K562 (cell line): ENCODE measurements around the gene SMAP2. TPM values are rescaled to one million over a fixed set of nuclear protein-coding genes. Genes with fewer than 3 reads are reported as not detected.

Experiments
- ARID2 ChIP-seq: fragments of 450-650 bp; IDR thresholded peaks from 2 replicates; pipeline ENCODE4 v1.6.1; 2017; ENCODE audit warnings: antibody characterized with exemption, mild to moderate bottlenecking
- BCOR ChIP-seq: fragments of 450-650 bp; IDR thresholded peaks from 2 replicates; pipeline ENCODE4 v1.6.1; 2016
- CEBPB ChIP-seq: fragments of 450-650 bp; IDR thresholded peaks from 2 replicates; pipeline ENCODE4 v1.6.1; 2016; ENCODE audit warnings: missing genetic modification characterization, missing compliant biosample characterization
- DACH1 ChIP-seq: fragments of 450-650 bp; IDR thresholded peaks from 2 replicates; pipeline ENCODE4 v1.6.1; 2018; ENCODE audit not compliant: partially characterized antibody
- DDX20 ChIP-seq: fragments of 450-650 bp; IDR thresholded peaks from 2 replicates; pipeline ENCODE4 v1.6.1; 2016; ENCODE audit warnings: missing genetic modification characterization, low read depth, mild to moderate bottlenecking, missing compliant biosample characterization, moderate library complexity
- DNMT1 ChIP-seq: fragments of 450-650 bp; IDR thresholded peaks from 2 replicates; pipeline ENCODE4 v1.6.1; 2016; ENCODE audit warnings: antibody characterized with exemption, mild to moderate bottlenecking
- ETS2 ChIP-seq: IDR thresholded peaks from 2 replicates; pipeline ENCODE4 v1.6.1; 2016; ENCODE audit warnings: borderline replicate concordance, missing genetic modification characterization, mild to moderate bottlenecking, moderate library complexity, missing compliant biosample characterization; ENCODE audit not compliant: poor library complexity, severe bottlenecking
- GABPB2 ChIP-seq: fragments of 250-450 bp; sonication (Bioruptor Pico); conservative IDR thresholded peaks from 2 replicates; pipeline ENCODE4 v1.5.1; 2021; ENCODE audit warnings: mild to moderate bottlenecking
- HLTF ChIP-seq: fragments of 450-650 bp; IDR thresholded peaks from 2 replicates; pipeline ENCODE4 v1.6.1; 2016
- KDM1A ChIP-seq, 2 experiments: fragments of 450-650 bp; IDR thresholded peaks; 2 replicates each; pipeline ENCODE4 v1.6.1; 2016; ENCODE audit warnings: mild to moderate bottlenecking in 2 of 2
- NR4A1 ChIP-seq, 2 experiments: fragments of 250-450 bp in 1 of 2; fragments of 450-650 bp in 1 of 2; sonication (Bioruptor Pico) in 1 of 2; IDR thresholded peaks; 2 replicates each; pipeline versions ENCODE4 v1.4.0 to v1.6.1; 2016 to 2020; ENCODE audit warnings: mild to moderate bottlenecking in 2 of 2, missing compliant biosample characterization in 1 of 2, missing genetic modification characterization in 1 of 2, moderate library complexity in 1 of 2
- RAD21 ChIP-seq, 2 experiments: fragments of 250-450 bp in 1 of 2; fragments of 450-650 bp in 1 of 2; sonication (Bioruptor Pico) in 1 of 2; formaldehyde crosslinking in 1 of 2; IDR thresholded peaks in 1 of 2; conservative IDR thresholded peaks in 1 of 2; 2 replicates each; pipeline versions ENCODE4 v1.4.0 to v1.8.0; 2020 to 2022; ENCODE audit warnings: mild to moderate bottlenecking in 2 of 2, moderate library complexity in 1 of 2
- TSC22D4 ChIP-seq: fragments of 450-650 bp; IDR thresholded peaks from 2 replicates; pipeline ENCODE4 v1.6.1; 2016; ENCODE audit warnings: missing genetic modification characterization, missing biosample characterization, control low read depth
- ZNF24 ChIP-seq: fragments of 450-650 bp; IDR thresholded peaks from 2 replicates; pipeline ENCODE4 v1.6.1; 2016
- ZNF717 ChIP-seq: fragments of 250-450 bp; sonication (Bioruptor Pico); IDR thresholded peaks from 2 replicates; pipeline ENCODE4 v1.5.0; 2021
- polyA plus RNA-seq, 8 experiments: library from polyadenylated mRNA; depleted of rRNA in 4 of 8; stranded (reverse) in 5 of 8; unstranded in 3 of 8; fragments of >200 nt; fragmentation: Nextera tagmentation in 2 of 8; fragmentation: Illumina TruSeq in 1 of 8; extraction: Ambion mirVana in 2 of 8; extraction: Trizol in 1 of 8; gene quantifications; 2 replicates each; pipeline versions ENCODE4 v1.2.1 to v1.2.3, GENCODE V29; 2011 to 2014; ENCODE audit warnings: inconsistent platforms in 1 of 8, missing spikeins in 1 of 8
- total RNA-seq, 7 experiments: library from RNA; depleted of rRNA in 6 of 7; stranded (reverse); fragments of >200 nt in 6 of 7; fragmentation: Illumina TruSeq in 2 of 7; extraction: Trizol in 2 of 7; gene quantifications; 2 replicates each; pipeline versions ENCODE4 v1.2.1 to v1.2.3, GENCODE V29; 2011 to 2021; ENCODE audit warnings: low replicate concordance in 1 of 7
- TF ChIP-seq, protein P1 (sequence below): fragments of 200-800 bp; sonication (Bioruptor generic); IDR thresholded peaks from 2 replicates; pipeline ENCODE4 v1.6.1; 2016; ENCODE audit warnings: missing genetic modification characterization, missing compliant biosample characterization
- TF ChIP-seq, protein P2 (sequence below), 2 experiments: fragments of 200-800 bp in 1 of 2; sonication (Bioruptor generic) in 1 of 2; sonication (generic) in 1 of 2; formaldehyde crosslinking in 1 of 2; IDR thresholded peaks in 1 of 2; conservative IDR thresholded peaks in 1 of 2; 2 replicates each; pipeline versions ENCODE4 v1.5.0 to v1.6.1; 2016 to 2020; ENCODE audit warnings: missing compliant biosample characterization in 1 of 2, missing genetic modification characterization in 1 of 2, missing genetic modification reagents in 1 of 2
- TF ChIP-seq, protein P3 (sequence below): sonication (generic); formaldehyde crosslinking; IDR thresholded peaks from 2 replicates; pipeline ENCODE4 v1.8.1; 2023; ENCODE audit warnings: mild to moderate bottlenecking, missing genetic modification reagents

The SMAP2 gene
- total and polyA plus RNA-seq, 9 of the 15 experiments (the other 6 are each of a cell fraction or from before 2014, with no cell fraction given) = 38.7 to 212 (median 94.1) TPM

DNA sequence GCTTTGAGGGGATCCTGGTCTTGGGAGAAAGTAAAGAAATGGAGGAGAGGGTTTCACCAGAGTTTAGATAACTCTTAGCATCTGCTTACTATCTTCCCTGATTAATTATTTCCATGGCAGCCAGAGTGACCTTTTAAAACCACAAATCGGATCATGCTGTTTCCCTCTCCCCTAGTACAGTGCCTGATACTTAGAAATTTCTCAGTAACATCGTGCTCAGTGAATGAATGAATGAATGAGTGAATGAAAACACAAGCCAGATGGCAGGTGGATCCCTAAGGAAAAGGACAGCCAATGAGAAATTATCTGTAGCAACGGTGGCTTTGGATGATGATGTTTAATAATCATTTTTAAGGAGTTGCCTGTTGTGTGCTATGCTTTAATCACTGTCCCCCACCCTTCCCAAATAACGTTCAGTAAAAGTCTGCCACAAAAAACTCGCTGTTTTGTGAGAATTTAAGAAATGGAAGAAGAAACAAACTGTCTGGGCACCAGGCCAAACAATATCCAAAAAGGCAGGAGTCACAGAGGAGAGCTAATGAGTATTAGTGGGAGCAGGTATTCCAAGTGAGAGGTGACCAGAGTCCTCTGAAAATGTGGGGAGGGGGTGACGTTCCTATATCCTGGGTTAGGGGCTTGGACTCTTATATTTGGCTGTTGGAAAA, 737 bp upstream of the SMAP2 start (continued):
- TF ChIP-seq, protein P1, sequence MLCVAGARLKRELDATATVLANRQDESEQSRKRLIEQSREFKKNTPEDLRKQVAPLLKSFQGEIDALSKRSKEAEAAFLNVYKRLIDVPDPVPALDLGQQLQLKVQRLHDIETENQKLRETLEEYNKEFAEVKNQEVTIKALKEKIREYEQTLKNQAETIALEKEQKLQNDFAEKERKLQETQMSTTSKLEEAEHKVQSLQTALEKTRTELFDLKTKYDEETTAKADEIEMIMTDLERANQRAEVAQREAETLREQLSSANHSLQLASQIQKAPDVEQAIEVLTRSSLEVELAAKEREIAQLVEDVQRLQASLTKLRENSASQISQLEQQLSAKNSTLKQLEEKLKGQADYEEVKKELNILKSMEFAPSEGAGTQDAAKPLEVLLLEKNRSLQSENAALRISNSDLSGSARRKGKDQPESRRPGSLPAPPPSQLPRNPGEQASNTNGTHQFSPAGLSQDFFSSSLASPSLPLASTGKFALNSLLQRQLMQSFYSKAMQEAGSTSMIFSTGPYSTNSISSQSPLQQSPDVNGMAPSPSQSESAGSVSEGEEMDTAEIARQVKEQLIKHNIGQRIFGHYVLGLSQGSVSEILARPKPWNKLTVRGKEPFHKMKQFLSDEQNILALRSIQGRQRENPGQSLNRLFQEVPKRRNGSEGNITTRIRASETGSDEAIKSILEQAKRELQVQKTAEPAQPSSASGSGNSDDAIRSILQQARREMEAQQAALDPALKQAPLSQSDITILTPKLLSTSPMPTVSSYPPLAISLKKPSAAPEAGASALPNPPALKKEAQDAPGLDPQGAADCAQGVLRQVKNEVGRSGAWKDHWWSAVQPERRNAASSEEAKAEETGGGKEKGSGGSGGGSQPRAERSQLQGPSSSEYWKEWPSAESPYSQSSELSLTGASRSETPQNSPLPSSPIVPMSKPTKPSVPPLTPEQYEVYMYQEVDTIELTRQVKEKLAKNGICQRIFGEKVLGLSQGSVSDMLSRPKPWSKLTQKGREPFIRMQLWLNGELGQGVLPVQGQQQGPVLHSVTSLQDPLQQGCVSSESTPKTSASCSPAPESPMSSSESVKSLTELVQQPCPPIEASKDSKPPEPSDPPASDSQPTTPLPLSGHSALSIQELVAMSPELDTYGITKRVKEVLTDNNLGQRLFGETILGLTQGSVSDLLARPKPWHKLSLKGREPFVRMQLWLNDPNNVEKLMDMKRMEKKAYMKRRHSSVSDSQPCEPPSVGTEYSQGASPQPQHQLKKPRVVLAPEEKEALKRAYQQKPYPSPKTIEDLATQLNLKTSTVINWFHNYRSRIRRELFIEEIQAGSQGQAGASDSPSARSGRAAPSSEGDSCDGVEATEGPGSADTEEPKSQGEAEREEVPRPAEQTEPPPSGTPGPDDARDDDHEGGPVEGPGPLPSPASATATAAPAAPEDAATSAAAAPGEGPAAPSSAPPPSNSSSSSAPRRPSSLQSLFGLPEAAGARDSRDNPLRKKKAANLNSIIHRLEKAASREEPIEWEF (CRISPR knock-in tag) = no peak
- TF ChIP-seq BCOR = peak; percentile 55; the same call in 1 of the 2 replicates
- no peak for TF ChIP-seq ZNF717 (CRISPR knock-in tag)
- no peak for TF ChIP-seq DDX20 (tag)
- TF ChIP-seq DACH1 = peak; percentile 41
- no peak for TF ChIP-seq NR4A1 (CRISPR knock-in tag; IDR thresholded peaks at IDR 0.05)
- TF ChIP-seq NR4A1 (tag; IDR thresholded peaks at IDR 0.05) = no peak
- no peak for TF ChIP-seq ETS2 (tag)
- TF ChIP-seq, protein P2, sequence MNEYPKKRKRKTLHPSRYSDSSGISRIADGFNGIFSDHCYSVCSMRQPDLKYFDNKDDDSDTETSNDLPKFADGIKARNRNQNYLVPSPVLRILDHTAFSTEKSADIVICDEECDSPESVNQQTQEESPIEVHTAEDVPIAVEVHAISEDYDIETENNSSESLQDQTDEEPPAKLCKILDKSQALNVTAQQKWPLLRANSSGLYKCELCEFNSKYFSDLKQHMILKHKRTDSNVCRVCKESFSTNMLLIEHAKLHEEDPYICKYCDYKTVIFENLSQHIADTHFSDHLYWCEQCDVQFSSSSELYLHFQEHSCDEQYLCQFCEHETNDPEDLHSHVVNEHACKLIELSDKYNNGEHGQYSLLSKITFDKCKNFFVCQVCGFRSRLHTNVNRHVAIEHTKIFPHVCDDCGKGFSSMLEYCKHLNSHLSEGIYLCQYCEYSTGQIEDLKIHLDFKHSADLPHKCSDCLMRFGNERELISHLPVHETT (CRISPR knock-in tag; conservative IDR thresholded peaks at IDR 0.05 in 1 of 2, IDR thresholded peaks at IDR 0.05 in 1 of 2) = 0 out of 4 replicates have a peak, but pooled peaks of 1 of the 2 experiments have one; percentile 32
- TF ChIP-seq DNMT1 = 0 out of 2 replicates have a peak, but pooled peaks have one; percentile 61
- peak; percentile 97 for TF ChIP-seq ZNF24
- no peak for TF ChIP-seq RAD21 (CRISPR knock-in tag; conservative IDR thresholded peaks at IDR 0.05 in 1 of 2, IDR thresholded peaks at IDR 0.05 in 1 of 2)
- no peak for TF ChIP-seq ARID2
- no peak for TF ChIP-seq HLTF
- no peak for TF ChIP-seq CEBPB
- TF ChIP-seq KDM1A (IDR thresholded peaks at IDR 0.05) = peak; percentile 42 to 60
- TF ChIP-seq TSC22D4 (tag) = no peak
- no peak for TF ChIP-seq GABPB2
- TF ChIP-seq, protein P3, sequence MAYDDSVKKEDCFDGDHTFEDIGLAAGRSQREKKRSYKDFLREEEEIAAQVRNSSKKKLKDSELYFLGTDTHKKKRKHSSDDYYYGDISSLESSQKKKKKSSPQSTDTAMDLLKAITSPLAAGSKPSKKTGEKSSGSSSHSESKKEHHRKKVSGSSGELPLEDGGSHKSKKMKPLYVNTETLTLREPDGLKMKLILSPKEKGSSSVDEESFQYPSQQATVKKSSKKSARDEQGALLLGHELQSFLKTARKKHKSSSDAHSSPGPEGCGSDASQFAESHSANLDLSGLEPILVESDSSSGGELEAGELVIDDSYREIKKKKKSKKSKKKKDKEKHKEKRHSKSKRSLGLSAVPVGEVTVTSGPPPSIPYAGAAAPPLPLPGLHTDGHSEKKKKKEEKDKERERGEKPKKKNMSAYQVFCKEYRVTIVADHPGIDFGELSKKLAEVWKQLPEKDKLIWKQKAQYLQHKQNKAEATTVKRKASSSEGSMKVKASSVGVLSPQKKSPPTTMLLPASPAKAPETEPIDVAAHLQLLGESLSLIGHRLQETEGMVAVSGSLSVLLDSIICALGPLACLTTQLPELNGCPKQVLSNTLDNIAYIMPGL (CRISPR knock-in tag) = no peak
